HG03571 (cell line): ENCODE measurements around the gene APBA2.
A peak's percentile ranks its signal among the peaks of the same experiment; 100 is the strongest.
"Not testable (repeated sequence)": the region's sequence is repeated elsewhere in the genome, so short reads cannot be mapped to it uniquely, and the experiment has no call there.

Experiments
- ATAC-seq: cut with Tn5 transposase; IDR thresholded peaks from one replicate; pipeline ENCODE4 v1.9.1; 2021; ENCODE audit not compliant: unreplicated experiment

Gene APBA2

DNA sequence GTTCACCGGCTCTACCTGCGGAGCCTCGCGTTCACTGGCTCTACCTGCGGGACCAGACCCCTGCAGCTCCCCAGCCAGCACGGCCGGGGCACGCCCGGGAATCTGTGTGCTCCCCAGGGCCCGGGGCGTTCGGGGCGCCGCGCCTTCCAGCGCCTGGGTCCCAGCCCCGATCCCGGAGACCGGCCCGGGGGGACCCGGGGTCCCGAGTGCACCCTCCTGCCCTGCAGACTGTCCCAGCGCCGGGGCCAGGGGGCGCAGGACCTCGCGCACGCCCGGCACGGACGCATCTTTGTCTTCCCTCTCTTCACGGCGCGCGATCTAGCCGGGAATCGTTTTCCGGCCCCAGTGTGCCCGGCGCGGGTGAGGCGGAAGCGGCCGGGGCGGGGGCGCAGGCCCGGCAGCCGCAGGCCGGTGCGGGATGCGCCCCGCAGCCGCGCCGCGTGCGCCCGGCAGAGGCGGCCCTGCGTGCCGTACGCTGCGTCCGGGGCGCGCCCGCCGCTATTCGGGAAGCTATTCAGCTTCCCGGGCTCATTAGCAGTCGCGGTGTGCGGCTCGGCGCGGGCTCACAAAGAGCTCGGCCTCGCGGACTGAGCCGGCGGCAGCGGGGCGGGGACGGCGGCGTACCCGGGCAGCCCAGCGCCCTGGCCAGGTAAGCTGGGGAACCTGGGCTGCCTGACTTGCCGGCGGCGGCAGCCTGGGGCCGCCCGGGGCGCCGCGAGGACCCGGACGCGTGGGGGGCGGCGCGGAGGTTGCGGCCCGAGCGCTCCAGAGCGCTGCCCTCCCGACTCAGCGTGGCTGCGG, at the start of gene APBA2:
APBA2 (plus strand) TSS at position 345 of the 801 bp plus-strand sequence. CDS start 167,911 bp downstream, outside the sequence.
- ATAC-seq = no peak

DNA sequence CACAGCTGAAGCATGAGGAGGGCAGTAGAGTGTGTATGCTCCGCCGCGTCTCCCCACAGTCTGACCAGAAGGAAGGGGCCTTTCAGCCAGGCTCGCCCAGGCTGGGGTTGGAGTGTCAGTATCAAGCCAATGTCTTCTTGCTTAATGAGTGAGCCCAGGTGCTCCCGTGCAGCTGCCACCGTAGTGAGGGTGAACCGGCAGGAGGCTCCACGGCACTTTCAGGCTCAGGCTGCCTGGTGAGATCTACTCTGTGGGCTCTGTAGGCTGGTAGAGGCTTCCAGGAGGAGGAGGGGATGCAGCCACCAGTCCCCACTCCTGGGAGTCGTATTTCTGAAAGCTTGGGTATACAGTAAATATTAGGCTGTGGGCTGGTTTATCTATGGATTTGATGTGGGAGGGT, 45.5 kb upstream of the APBA2 start:
- not testable (repeated sequence) for ATAC-seq

DNA sequence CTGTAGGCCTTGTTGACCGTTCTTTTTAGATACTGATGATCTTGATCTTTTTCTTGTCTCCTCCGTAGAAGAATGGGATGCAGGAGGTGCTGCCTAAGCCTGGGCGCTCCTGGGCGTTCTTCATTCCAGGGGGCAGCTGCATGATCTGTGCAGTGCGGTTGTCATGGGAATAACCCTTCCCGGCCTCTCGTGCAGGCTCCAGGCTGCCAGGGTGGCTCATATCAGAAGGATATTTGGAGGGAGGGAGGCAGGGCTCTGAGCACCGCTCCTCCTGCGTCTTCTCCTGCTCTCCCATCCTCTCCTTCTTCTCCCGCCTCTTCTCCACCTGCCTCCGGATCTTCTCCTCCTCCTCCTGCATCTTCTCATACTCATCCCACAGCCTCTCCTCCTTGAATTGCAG, 43.6 kb upstream of the APBA2 start:
- not testable (repeated sequence) for ATAC-seq

DNA sequence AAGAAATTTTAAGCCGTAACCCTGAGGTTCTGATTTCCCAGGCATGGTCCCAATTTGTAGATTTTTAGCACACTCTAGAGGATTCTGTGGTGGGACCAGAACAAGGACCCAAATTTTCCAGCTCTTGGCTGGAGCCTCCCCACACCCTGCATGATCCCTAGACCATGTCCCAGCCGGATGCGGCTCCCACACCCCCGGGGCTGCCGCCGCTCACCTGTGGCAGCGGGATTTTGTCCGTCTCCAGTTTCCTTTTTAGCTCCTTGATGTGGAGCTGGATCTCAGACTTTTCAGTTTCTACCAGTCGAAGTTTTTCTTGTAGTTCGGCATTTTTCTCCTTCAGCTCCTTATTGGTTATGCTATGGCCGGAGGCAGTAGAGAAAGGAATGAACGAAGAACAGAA, 42.3 kb upstream of the APBA2 start:
- not testable (repeated sequence) for ATAC-seq

DNA sequence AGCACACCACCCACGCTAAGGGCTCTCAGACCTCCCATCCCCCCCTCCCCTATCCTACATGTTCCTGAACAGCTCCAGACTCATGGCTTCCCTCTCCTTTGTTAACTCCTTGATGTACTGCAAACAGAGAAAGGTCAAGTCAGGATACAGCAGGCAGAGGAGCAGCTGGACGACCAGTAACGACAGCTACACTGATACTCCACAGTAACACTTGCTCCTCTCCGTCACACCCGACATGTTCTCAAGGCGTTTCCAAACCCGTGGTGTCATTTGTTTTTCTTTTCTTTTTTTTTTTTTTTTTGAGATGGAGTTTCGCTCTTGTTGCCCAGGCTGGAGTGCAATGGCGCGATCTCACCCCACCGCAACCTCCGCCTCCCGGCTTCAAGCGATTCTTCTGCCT, 41.6 kb upstream of the APBA2 start:
- not testable (repeated sequence) for ATAC-seq

DNA sequence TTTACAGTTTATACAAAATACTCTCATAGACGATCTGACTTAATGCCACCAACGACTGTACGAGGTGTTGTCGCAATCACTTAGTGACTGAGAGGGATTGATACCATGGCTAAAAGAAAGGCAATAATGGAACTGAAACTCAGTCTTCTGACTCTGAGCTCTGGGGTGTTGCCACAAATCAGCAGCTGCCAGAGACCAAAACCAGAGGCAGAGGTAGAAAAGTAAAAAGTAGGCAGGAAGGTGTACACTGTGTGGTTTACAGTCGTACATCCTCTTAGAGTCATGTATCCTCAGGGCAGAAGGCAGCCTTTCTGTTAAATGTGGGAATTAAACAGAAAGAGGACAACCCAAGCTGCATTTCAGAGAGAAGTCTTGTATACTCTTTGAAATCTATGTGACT, 38.5 kb upstream of the APBA2 start:
- peak; percentile 97 for ATAC-seq

DNA sequence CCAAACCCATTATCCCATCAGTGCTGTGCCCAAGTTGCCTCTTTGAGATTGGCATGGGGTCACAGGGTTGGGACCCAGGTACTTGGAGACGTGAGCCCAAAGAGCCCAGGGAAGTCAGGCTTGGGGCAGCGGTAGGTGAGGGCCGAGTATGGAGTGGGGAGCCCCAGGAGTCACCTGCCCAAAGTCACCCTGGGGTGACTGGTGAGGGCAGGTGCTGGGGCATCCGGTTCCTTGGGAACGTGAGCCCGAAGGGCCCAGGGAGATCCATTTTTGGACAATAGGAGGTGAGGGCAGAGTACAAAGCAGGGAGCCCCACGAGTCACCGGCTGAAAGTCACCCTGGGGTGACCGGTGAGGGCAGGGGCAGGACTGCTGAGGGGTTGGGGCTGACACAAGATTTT, 37.8 kb upstream of the APBA2 start:
- ATAC-seq = not testable (repeated sequence)

DNA sequence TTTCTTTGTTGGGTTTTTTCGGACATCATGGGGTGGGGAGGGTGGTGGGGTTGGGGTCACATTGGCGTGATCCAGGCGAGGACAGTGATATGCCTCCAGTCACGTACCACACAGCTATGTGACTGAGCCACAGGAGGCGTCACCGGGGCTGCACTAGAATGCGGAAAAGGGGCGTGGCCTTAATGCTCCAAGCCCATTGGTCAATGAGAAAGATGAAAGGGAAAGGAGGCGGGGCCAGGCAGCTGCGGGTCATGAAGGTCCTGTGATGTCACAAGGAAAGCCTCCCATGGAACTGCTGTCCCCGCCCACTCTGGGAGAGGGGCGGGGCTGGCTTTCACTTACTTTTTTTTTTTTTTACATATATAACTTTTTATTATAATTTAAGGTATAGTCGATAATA, 37.3 kb upstream of the APBA2 start, which contains the start of gene GOLGA6L7:
GOLGA6L7 (minus strand) TSS at position 124 of the 400 bp plus-strand sequence; CDS start at position 29, 95 bp downstream.
- ATAC-seq = not testable (repeated sequence)

DNA sequence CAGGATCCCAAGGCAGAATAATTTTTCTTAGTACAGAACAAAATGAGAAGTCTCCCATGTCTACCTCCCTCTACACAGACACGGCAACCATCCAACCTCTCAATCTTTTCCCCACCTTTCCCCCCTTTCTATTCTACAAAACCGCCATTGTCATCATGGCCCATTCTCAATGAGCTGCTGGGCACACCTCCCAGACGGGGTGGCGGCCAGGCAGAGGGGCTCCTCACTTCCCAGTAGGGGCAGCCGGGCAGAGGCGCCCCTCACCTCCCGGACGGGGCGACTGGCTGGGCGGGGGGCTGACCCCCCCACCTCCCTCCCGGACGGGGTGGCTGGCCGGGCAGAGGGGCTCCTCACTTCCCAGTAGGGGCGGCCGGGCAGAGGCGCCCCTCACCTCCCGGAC, 36.5 kb upstream of the APBA2 start:
- ATAC-seq = not testable (repeated sequence)

DNA sequence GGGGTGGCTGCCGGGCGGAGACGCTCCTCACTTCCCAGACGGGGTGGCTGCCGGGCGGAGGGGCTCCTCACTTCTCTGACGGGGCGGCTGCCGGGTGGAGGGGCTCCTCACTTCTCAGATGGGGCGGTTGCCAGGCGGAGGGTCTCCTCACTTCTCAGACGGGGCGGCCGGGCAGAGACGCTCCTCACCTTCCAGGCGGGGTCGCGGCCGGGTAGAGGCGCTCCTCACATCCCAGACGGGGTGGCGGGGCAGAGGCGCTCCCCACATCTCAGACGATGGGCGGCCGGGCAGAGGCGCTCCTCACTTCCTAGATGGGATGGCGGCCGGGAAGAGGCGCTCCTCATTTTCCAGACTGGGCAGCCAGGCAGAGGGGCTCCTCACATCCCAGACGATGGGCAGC, 36.0 kb upstream of the APBA2 start:
- ATAC-seq = not testable (repeated sequence)

DNA sequence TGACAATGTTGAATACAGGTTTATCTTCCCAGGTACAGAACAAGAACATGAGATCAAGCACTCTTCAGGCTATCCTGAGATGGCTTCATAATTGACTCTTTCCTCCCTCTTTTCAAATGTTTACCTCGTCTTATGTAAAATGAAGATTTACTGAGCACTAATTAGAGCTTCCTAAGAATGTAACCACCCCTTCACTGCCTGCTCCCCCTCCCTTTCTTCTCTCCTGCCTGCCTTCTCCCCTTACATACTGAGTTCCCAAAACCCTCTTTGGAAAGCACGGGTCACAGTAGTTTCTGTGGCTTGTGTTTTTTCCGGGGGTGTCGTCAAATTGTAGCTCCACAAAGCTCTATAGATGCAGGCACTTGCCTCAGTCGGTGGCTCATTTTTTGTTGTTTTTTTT, 32.1 kb upstream of the APBA2 start:
- not testable (repeated sequence) for ATAC-seq

DNA sequence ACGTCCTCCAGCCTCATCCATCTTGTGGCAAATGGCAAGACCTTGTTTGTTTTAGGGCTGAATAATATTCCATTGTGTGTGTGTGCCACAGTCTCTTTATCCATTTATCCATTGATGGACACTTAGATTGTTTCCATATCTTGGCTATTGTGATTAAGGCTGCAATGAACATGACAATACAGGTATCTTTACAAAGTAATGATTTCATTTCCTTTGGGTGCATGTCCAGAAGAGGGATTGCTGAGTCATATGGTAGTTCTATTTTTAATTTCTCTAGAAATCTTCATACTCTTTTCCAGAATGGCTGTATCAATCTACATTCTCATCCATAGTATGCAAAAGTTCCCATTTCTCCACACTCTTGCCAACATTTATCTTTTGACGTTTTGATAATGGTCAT, 31.2 kb upstream of the APBA2 start:
- ATAC-seq = not testable (repeated sequence)

DNA sequence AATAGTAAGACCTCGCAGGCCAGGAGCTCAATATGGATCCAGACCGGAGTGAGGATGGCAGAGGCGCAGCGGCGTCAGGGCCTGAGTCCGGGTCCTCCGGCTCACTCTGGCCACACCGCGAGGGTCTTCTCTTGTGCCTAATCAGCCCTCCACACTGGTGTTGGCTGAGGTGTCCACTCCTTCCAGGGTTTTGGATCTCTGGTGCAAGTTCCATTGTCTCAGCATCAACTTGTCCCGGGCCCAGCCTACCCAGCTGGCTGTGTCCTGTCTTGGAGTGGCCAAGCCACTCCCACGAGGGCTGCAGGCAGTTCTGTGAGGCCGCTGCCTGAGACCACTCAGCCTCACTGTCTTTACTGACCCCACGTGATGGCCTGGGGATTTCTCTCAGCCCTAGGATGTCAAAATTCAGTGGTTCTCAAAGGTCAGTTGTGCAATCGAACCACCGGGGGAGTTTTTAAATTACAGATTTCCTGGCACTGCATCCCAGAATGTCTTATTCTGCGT, 24.7 kb upstream of the APBA2 start:
- no peak for ATAC-seq

DNA sequence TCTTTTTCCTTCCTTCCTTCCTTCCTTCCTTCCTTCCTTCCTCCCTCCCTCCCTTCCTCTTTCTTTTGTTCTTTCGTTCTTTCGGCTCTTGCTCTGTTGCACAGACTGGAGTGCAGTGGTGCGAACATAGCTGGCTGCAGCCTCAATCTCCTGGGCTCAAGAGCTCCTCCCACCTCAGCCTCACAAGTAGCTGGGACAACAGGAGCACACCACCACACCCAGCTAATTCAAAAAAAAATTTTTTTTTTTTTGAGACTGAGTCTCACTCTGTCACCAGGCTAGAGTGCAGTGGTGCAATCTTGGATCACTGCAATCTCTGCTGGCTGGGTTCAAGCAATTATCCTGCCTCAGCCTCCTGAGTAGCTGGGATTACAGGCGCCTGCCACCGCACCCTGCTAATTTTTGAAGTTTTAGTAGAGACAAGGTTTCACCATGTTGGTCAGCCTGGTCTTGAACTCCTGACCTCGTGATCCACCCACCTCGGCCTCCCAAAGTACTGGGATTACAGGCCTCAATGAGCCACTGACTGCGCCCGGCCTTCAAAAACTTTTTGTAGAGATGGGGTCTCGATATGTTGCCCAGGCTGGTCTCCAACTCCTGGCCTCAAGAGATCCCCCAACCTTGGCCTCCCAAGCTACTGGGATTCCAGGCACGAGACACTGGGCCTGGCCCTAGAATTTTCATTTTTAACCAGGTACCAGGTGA, 24.0 kb upstream of the APBA2 start:
- ATAC-seq = not testable (repeated sequence)

DNA sequence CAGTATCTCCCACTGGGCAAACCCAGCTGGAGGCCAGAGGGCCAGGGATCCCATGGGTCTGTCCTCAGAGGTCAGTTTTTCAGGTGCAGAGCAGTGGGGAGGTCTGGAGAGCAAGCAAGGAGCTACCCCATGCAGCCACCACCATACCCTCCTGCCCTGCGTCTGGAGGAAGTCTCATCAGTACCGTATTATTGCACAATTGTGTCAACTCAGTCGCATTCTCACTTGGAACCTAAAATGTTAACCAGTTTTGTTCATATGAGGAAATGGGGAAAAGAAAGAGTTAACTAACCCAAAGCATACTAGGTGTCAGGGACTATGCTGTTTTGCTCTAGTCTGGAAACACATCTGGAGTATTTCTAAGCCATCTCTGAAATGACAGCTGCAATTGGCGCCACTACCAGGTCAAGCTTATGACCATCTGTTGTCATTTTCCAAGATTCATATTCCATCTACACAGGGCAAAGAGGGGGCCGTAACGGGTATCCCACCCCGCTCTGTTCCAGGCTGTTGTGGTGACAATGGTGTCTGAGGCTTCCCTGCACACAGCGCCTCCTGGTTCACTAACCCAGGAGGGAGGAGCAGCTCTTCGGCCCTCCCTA, 16.9 kb upstream of the APBA2 start:
- no peak for ATAC-seq

DNA sequence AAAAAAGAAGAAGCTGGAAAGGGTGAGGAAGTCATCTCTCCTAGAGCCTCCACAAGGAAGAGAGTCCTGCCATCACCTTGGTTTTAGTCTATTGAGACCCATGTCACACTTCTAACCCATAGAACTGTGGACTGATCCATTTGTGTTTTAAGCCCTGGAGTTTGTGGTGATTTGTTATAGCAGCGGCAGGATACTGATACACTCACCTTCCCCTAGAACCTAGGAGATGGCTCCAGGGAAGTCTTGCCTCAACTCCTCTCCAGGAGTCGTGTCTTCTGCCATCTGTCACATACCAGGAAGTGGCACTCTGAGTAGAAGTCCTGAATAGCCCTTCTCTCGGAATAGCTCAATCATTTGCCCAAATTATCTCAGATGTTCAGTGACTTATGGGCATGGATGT, 14.6 kb upstream of the APBA2 start:
- no peak for ATAC-seq

DNA sequence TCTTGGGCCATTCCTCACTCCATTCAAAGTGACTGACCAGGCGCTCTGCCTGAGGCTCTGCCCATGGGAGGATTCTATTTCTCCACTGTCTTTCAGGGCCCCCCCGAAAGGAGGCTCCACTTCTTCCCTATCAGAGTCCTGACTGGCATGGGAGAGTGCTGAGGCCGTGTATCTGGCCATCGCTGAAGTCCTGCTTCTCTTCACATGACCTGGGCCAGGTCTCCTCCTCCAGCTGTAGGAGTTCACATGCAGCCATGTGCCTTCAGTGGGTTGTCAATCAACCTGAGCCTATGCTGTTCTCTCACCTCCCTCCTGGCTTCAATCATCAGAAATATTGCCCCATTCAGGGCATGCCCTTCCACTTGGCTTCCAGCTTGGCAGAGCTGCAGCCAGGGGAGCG, 12.8 kb upstream of the APBA2 start:
- no peak for ATAC-seq

DNA sequence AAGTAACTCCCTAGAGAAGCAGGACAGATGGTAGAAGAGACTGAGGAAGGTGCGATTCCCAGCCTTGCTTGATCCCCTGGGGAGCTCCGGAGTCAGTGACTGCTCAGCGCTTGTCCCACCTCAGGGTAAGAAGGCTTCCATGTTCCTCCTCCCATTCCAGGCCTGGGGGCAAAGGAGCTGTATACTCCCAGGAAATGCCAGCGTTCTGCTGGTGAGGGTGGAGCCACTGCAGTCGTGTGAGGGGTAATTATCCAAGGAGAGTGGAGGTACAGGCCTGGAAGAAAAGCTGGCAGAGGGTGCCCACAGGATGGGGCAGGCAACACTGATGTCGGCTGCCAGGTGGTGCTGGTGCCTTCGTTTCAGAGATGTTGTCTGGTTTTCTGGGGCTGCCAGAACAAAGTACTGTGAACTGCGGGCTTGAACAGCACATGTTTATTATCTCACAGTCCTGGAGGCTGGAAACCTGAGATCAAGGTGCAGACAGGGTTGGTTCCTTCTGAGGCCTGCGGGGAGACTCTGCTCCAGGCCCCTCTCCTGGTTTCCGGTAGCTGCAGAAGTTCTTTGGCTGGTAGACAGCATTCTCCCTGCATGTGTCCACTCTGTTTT, 12.1 kb upstream of the APBA2 start:
- ATAC-seq = no peak

DNA sequence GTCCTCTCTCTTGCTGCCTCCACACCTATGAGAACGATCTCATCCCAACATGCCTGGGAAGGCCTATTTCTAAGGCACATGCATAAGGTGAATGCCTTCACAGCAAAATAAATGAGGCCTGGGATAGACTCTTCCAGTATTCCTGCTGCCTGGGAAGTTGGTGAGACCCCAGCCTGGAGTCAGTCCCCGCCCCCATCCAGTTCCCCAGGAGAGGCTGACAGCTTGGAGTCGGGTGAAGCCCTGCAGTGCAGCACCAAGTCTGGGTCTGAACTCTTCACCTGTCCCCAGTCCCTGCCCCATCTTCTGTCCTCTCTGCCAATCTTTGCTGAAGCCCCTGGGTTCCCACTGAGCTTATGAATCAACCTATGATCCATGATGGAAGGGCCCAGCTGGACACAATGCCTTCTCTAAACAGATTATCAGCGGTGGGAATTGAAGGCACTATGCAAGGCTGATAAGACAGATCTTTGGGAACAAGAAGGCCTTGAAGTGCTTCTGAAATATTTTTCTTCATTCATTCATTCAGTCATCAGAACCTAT, 10.2 kb upstream of the APBA2 start:
- no peak for ATAC-seq

DNA sequence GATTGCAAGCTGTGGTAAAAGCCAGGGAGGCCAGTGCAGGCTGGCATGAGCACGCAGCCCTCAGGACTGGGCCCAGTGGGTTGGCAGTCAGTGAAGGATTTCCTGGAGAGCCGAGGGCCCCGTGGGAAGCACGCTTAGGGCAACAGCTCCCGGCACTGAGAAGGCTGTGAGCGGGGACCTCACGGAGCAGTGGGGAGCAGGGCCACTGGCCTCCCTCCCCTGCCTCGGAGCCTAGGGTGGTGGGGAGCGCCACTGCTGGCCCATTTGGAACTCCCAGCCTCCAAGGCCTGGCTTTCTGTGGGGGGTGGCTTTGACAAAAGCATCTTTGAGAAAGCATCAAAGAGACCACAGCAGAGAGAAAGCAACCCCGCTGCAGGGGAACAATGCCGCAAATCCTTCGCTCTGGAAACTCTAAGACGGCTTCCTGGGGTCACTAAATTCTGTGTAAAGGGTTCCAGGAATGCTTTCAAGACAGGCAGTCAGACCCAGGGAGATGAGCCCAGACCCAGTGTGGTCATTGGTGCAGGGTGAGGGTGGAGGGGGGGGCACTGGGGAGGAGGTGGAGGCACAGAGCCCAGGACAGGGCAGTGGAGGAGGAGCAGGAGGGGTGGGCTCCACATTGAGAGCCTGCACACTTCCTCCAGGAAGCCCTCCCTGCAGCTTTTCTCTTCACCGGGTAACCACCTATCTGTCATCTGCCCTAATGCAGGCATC, 9.5 kb upstream of the APBA2 start:
- no peak for ATAC-seq
